K562 (cell line): ENCODE results near the gene EPB41L2. TPM values are rescaled to one million over a fixed set of nuclear protein-coding genes. Genes with fewer than 3 reads are reported as not detected.

Experiments
- ATAC-seq: fragments of 200-7000 bp; cut with Tn5 transposase; 3 replicates; pipeline ENCODE4 v1.9.1; 2020; ENCODE audit warnings: moderate library complexity
- BruUV-seq: library from RNA; stranded (reverse); fragments of 400-500 nt; replicated peaks from 2 replicates; lab custom pipeline; 2021; lab: Mats Ljungman, UMichigan
- CTCF ChIA-PET: fragments of 300-600 bp; formaldehyde crosslinking; extraction: SDS; loops from one replicate; lab custom pipeline; 2021; ENCODE audit warnings: low intra/inter-chr PET ratio; lab: Yijun Ruan, JAX
- POLR2A ChIA-PET: fragments of 300-600, 350-650 bp; sonication (Branson Sonifier 250); formaldehyde crosslinking; extraction: SDS; loops from one replicate; lab custom pipeline; 2021; ENCODE audit warnings: antibody characterized with exemption, inconsistent platforms; lab: Yijun Ruan, JAX
- DNase-seq, 4 experiments: peaks; one replicate each; pipeline versions ENCODE4 v3.0.0 to v3.0.0-alpha.2; 2011 to 2018; ENCODE audit warnings: low spot score in 3 of 4, mixed read lengths in 3 of 4; ENCODE audit errors: extremely low read depth in 1 of 4
- FAIRE-seq: peaks from 2 replicates; lab custom pipeline; 2011; peaks lifted over from hg19 to GRCh38; lab: Jason Lieb, UNC
- H2AFZ ChIP-seq: 2 replicates; pipeline ENCODE4 v1.6.0; 2011; ENCODE audit warnings: low read depth, low read length, control low read depth, inconsistent platforms
- H3K27ac ChIP-seq: fragments of 200-600 bp; 3 replicates; pipeline ENCODE4 v1.8.0; 2011; ENCODE audit warnings: low read depth, mild to moderate bottlenecking, control low read depth, inconsistent platforms, low read length, moderate library complexity, mixed read lengths; ENCODE audit errors: extremely low read depth
- H3K27me3 ChIP-seq, 2 experiments: fragments of 300-600 bp in 1 of 2; 2 replicates in 1 of 2; 3 replicates in 1 of 2; pipeline versions ENCODE4 v1.6.0 to v1.8.0; 2011; ENCODE audit warnings: inconsistent platforms in 2 of 2, low read length in 2 of 2, mild to moderate bottlenecking in 1 of 2, mixed read lengths in 1 of 2, moderate library complexity in 1 of 2; ENCODE audit not compliant: control insufficient read depth in 2 of 2, insufficient read depth in 2 of 2
- H3K36me3 ChIP-seq: fragments of 300-600 bp; 3 replicates; pipeline ENCODE4 v1.8.0; 2011; ENCODE audit warnings: mild to moderate bottlenecking, low read length, inconsistent platforms; ENCODE audit not compliant: control insufficient read depth, insufficient read depth
- H3K4me1 ChIP-seq, 2 experiments: fragments of 200-600 bp in 1 of 2; replicated peaks in 1 of 2; 2 replicates in 1 of 2; 3 replicates in 1 of 2; pipeline versions ENCODE4 v1.5.1 to v1.8.0; 2011; ENCODE audit warnings: inconsistent platforms in 2 of 2, low read length in 2 of 2, mild to moderate bottlenecking in 1 of 2, mixed read lengths in 1 of 2, moderate library complexity in 1 of 2; ENCODE audit not compliant: control insufficient read depth in 2 of 2, insufficient read depth in 2 of 2
- H3K4me2 ChIP-seq: 2 replicates; pipeline ENCODE4 v1.6.1; 2011; ENCODE audit warnings: low read length, control low read depth, inconsistent platforms, mixed read lengths; ENCODE audit not compliant: insufficient read depth
- H3K4me3 ChIP-seq: fragments of 200-600 bp; sonication (generic), shearing (Covaris generic); 2 replicates; pipeline ENCODE4 v1.5.1; 2016; ENCODE audit warnings: control low read depth, inconsistent platforms
- H3K79me2 ChIP-seq: fragments of 200-600 bp; 3 replicates; pipeline ENCODE4 v1.8.0; 2011; ENCODE audit warnings: low read length, inconsistent platforms; ENCODE audit not compliant: control insufficient read depth, insufficient read depth
- H3K9ac ChIP-seq, 2 experiments: 2 replicates each; pipeline versions ENCODE4 v1.6.0 to v1.6.1; 2011; ENCODE audit warnings: low read depth in 2 of 2, low read length in 2 of 2, control low read depth in 1 of 2, inconsistent platforms in 1 of 2, mild to moderate bottlenecking in 1 of 2, mixed read lengths in 1 of 2; ENCODE audit not compliant: insufficient read depth in 1 of 2
- H3K9me1 ChIP-seq: one replicate; pipeline ENCODE4 v1.6.0; 2011; ENCODE audit warnings: inconsistent platforms, mild to moderate bottlenecking, low read length, moderate library complexity; ENCODE audit not compliant: control insufficient read depth, insufficient read depth
- H3K9me3 ChIP-seq: replicated peaks from 2 replicates; pipeline ENCODE4 v1.5.1; 2011; ENCODE audit warnings: low read depth, low read length, inconsistent platforms; ENCODE audit not compliant: control insufficient read depth, insufficient read depth
- H4K20me1 ChIP-seq: replicated peaks from 2 replicates; pipeline ENCODE4 v1.6.1; 2011; ENCODE audit warnings: low read length, inconsistent platforms, mixed read lengths; ENCODE audit not compliant: control insufficient read depth, insufficient read depth
- CCAR2 ChIP-seq: fragments of 200-400 bp; formaldehyde crosslinking; IDR thresholded peaks from 2 replicates; pipeline ENCODE4 v1.6.1; 2017; ENCODE audit warnings: mild to moderate bottlenecking, low read depth, low read length
- MITF ChIP-seq: IDR thresholded peaks from 2 replicates; pipeline ENCODE4 v1.6.1; 2014; ENCODE audit warnings: antibody characterized with exemption
- POLR2B ChIP-seq: fragments of 450-650 bp; IDR thresholded peaks from 2 replicates; pipeline ENCODE4 v1.6.1; 2018; ENCODE audit warnings: low read depth; ENCODE audit not compliant: partially characterized antibody
- SMARCA4 ChIP-seq: fragments of 450-650 bp; IDR thresholded peaks from 2 replicates; pipeline ENCODE4 v1.6.1; 2016
- ZNF41 ChIP-seq: fragments of 250-450 bp; sonication (Bioruptor Pico); conservative IDR thresholded peaks from 2 replicates; pipeline ENCODE4 v1.4.0; 2020; ENCODE audit warnings: mild to moderate bottlenecking
- ZNF511 ChIP-seq: sonication (generic); formaldehyde crosslinking; IDR thresholded peaks from 2 replicates; pipeline ENCODE4 v1.8.0; 2022; ENCODE audit warnings: mild to moderate bottlenecking, missing genetic modification reagents
- ZNF668 ChIP-seq: fragments of 250-450 bp; sonication (Bioruptor Pico); IDR thresholded peaks from 2 replicates; pipeline ENCODE4 v1.8.0; 2022; ENCODE audit warnings: mild to moderate bottlenecking, inconsistent platforms
- WGBS: fragments of 100-300 bp; shearing (Covaris generic); methylation state at CpG from one replicate; pipeline ENCODE4 v1.1.6; 2016; ENCODE audit warnings: low coverage, mixed read lengths; ENCODE audit not compliant: insufficient coverage; ENCODE audit errors: missing lambda C conversion rate; 5-methylcytosine and 5-hydroxymethylcytosine counted together
- in situ Hi-C: fragments of 300-500 bp; cut with MboI; formaldehyde crosslinking; loops from 4 replicates; pipeline ENCODE4 v1.15.0; 2018; ENCODE audit warnings: inconsistent platforms, mixed read lengths
- intact Hi-C: fragments of 100-400 bp; cut with micrococcal nuclease; formaldehyde crosslinking; loops from 2 replicates; pipeline ENCODE4 v1.14.2; 2022
- polyA plus RNA-seq, 8 experiments: library from polyadenylated mRNA; depleted of rRNA in 4 of 8; stranded (reverse) in 5 of 8; unstranded in 3 of 8; fragments of >200 nt; fragmentation: Nextera tagmentation in 2 of 8; fragmentation: Illumina TruSeq in 1 of 8; extraction: Ambion mirVana in 2 of 8; extraction: Trizol in 1 of 8; gene quantifications; 2 replicates each; pipeline versions ENCODE4 v1.2.1 to v1.2.3, GENCODE V29; 2011 to 2014; ENCODE audit warnings: inconsistent platforms in 1 of 8, missing spikeins in 1 of 8
- total RNA-seq, 7 experiments: library from RNA; depleted of rRNA in 6 of 7; stranded (reverse); fragments of >200 nt in 6 of 7; fragmentation: Illumina TruSeq in 2 of 7; extraction: Trizol in 2 of 7; gene quantifications; 2 replicates each; pipeline versions ENCODE4 v1.2.1 to v1.2.3, GENCODE V29; 2011 to 2021; ENCODE audit warnings: low replicate concordance in 1 of 7
- TF ChIP-seq, protein P1 (sequence below): fragments of 250-450 bp; sonication (Bioruptor Pico); IDR thresholded peaks from 2 replicates; pipeline ENCODE4 v1.9.0; 2021; ENCODE audit warnings: mild to moderate bottlenecking
- TF ChIP-seq, protein P2 (sequence below), 2 experiments: fragments of 450-650 bp; formaldehyde crosslinking in 1 of 2; IDR thresholded peaks; 2 replicates each; pipeline versions ENCODE4 v1.4.0 to v1.6.1; 2014 to 2020; ENCODE audit warnings: mild to moderate bottlenecking in 2 of 2, borderline replicate concordance in 1 of 2, low read depth in 1 of 2

EPB41L2 gene
- total and polyA plus RNA-seq, 9 of the 15 experiments (the other 6 are each of a cell fraction or from before 2014, with no cell fraction given): 5.1 to 53.6 (median 25.0) TPM

DNA sequence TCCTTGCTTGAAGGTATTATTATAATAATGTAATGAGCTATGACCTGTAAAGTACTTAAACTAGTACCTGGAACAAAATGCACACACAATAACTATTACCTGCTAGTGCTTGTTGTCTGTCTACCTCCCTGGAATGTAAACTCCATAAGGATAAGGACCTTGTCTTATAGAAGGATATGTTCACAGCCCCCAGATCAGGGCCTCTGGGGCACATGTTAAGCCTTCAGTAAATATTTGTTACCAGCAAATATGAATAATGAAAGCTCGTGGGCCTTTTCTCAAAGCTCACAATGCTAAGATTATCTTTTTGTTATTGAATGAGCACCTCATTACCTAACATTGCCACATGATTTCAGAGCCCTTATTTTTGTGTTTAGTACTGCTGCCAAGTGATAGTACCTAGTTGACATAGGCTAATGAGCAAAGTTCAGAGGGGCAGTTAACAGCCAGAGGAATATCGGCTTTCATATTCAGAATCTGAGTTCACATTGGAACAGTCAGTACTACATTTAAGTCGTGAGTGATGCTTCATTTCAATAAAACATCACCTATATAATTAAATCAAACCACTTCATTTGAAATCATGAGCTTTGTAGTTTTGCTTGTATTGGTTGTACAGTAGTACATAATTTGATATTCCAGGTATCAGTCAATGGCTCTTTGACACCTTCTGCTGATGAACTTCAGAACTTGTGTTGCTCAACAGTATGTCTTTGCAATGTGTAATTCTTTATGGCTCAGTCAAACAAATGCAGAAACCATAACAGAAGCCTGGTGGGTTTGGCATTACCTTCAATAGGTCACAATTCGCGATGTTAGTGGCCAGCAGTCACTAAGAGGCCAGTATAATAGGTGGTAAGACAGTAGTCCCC lies 247.6 kb downstream of the EPB41L2 start:
- no peak overlapping the region for H2AFZ ChIP-seq
- no peaks in the 10 kb centered on the region for H3K4me1 ChIP-seq
- H3K27me3 ChIP-seq: no peaks in the 10 kb centered on the region
- H3K36me3 ChIP-seq: no peaks in the 10 kb centered on the region
- no peak overlapping the region for H3K4me3 ChIP-seq
- ChIA-PET CTCF (no interaction called here), POLR2A (no interaction called here)
- intact Hi-C loops: no loop called here
- no peaks in the 10 kb centered on the region for H3K9me1 ChIP-seq
- in situ Hi-C loops: no loop called here
- H3K79me2 ChIP-seq: no peaks in the 10 kb centered on the region
- no peak overlapping the region for H3K27ac ChIP-seq
- no peaks in the 10 kb centered on the region for H3K9me3 ChIP-seq
- no peak for FAIRE-seq
- no TSS peak for BruUV-seq
- H4K20me1 ChIP-seq: no peaks in the 10 kb centered on the region
- no peak overlapping the region for H3K4me2 ChIP-seq
- DNase-seq: no peak
- no peak overlapping the region for H3K9ac ChIP-seq
- ATAC-seq: no peak
- 0% methylated on average over 5 of the region's 5 CpGs for WGBS
- TF ChIP-seq ZNF511 (CRISPR knock-in tag): no peak
- no peak for TF ChIP-seq ZNF668
- TF ChIP-seq, protein P1, sequence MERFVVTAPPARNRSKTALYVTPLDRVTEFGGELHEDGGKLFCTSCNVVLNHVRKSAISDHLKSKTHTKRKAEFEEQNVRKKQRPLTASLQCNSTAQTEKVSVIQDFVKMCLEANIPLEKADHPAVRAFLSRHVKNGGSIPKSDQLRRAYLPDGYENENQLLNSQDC: no peak
- TF ChIP-seq POLR2B: no peak
- no peak for TF ChIP-seq CCAR2
- TF ChIP-seq ZNF41 (CRISPR knock-in tag): no peak
- TF ChIP-seq, protein P2, sequence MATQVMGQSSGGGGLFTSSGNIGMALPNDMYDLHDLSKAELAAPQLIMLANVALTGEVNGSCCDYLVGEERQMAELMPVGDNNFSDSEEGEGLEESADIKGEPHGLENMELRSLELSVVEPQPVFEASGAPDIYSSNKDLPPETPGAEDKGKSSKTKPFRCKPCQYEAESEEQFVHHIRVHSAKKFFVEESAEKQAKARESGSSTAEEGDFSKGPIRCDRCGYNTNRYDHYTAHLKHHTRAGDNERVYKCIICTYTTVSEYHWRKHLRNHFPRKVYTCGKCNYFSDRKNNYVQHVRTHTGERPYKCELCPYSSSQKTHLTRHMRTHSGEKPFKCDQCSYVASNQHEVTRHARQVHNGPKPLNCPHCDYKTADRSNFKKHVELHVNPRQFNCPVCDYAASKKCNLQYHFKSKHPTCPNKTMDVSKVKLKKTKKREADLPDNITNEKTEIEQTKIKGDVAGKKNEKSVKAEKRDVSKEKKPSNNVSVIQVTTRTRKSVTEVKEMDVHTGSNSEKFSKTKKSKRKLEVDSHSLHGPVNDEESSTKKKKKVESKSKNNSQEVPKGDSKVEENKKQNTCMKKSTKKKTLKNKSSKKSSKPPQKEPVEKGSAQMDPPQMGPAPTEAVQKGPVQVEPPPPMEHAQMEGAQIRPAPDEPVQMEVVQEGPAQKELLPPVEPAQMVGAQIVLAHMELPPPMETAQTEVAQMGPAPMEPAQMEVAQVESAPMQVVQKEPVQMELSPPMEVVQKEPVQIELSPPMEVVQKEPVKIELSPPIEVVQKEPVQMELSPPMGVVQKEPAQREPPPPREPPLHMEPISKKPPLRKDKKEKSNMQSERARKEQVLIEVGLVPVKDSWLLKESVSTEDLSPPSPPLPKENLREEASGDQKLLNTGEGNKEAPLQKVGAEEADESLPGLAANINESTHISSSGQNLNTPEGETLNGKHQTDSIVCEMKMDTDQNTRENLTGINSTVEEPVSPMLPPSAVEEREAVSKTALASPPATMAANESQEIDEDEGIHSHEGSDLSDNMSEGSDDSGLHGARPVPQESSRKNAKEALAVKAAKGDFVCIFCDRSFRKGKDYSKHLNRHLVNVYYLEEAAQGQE (IDR thresholded peaks at IDR 0.05; ENCODE audit: borderline replicate concordance): no peak
- TF ChIP-seq, protein P2 (CRISPR knock-in tag; IDR thresholded peaks at IDR 0.05; ENCODE audit: low read depth): no peak
- no peak for TF ChIP-seq MITF
- TF ChIP-seq SMARCA4: no peak
